Activated CD4-positive, alpha-beta T cell treated with anti-CD3 and anti-CD28 coated beads for 36 hours (primary cell): Measurements from ENCODE around the gene MRPL30. TPM values are rescaled to one million over a fixed set of nuclear protein-coding genes. Genes with fewer than 3 reads are reported as not detected.
"Not testable (repeated sequence)": the region's sequence is repeated elsewhere in the genome, so short reads cannot be mapped to it uniquely, and the experiment has no call there.

ENCODE experiments used
- ATAC-seq: fragments of 200-7000 bp; cut with Tn5 transposase; one replicate; pipeline ENCODE4 v1.10.0; 2021; ENCODE audit warnings: mild to moderate bottlenecking, moderate library complexity
- CTCF ChIA-PET: fragments of 350-600 bp; sonication (Branson Sonifier 250); formaldehyde crosslinking; loops from one replicate; lab custom pipeline; 2021; ENCODE audit warnings: antibody characterized with exemption; lab: Charles Lee
- POLR2A ChIA-PET: fragments of 350-600 bp; sonication (Branson Sonifier 250); formaldehyde crosslinking; loops from one replicate; lab custom pipeline; 2021; ENCODE audit warnings: antibody characterized with exemption, inconsistent platforms; lab: Charles Lee
- DNase-seq: peaks from one replicate; pipeline ENCODE4 v3.0.0-alpha.2; 2020
- H3K27ac Mint-ChIP-seq: one replicate; pipeline ENCODE4 v1.8.0; 2021; ENCODE audit warnings: mixed read lengths
- H3K27me3 Mint-ChIP-seq: one replicate; pipeline ENCODE4 v1.8.0; 2021; ENCODE audit warnings: mixed read lengths
- H3K36me3 Mint-ChIP-seq: one replicate; pipeline ENCODE4 v1.8.0; 2021; ENCODE audit warnings: low read depth, mixed read lengths
- H3K4me1 Mint-ChIP-seq: one replicate; pipeline ENCODE4 v1.8.0; 2021; ENCODE audit warnings: mixed read lengths
- H3K4me3 Mint-ChIP-seq: one replicate; pipeline ENCODE4 v1.8.0; 2021; ENCODE audit warnings: mild to moderate bottlenecking, moderate library complexity, mixed read lengths
- H3K9me3 Mint-ChIP-seq: one replicate; pipeline ENCODE4 v1.8.0; 2021; ENCODE audit warnings: low read depth, mixed read lengths
- intact Hi-C, 2 experiments: fragments of 100-400 bp; cut with DNase I in 1 of 2; cut with micrococcal nuclease in 1 of 2; formaldehyde crosslinking; loops; one replicate each; pipeline versions ENCODE4 v1.14.2 to v1.15.1; 2022 to 2024; cut with DNase I, micrococcal nuclease
- total RNA-seq, 2 experiments: library from RNA; stranded (reverse); gene quantifications; one replicate each; pipeline ENCODE4 v1.2.3, GENCODE V29; 2021

The MRPL30 gene
- total RNA-seq: 10 to 100 TPM; 30.8 to 31.2 TPM

GRCh38 chr2:99180755-99181623 is at the start of gene MRPL30, which contains the start of gene MITD1:
Gene MRPL30, plus strand, starts transcription at chr2:99181184. Its CDS starts 5,020 bp downstream, at chr2:99186204.
Gene MITD1, minus strand, starts transcription at chr2:99181058. Its CDS starts 77 bp downstream, at chr2:99180981.
- Mint-ChIP-seq H3K36me3 (peaks cover 21% of the 10 kb centered on the region), H3K4me3 (peak within 1 kb of the TSS; percentile 96), H3K27ac (peak within 1 kb of the TSS; percentile 99), H3K27me3 (no peaks in the 10 kb centered on the region), H3K9me3 (no peaks in the 10 kb centered on the region), H3K4me1 (peaks cover 57% of the 10 kb centered on the region)
- ATAC-seq: peak; percentile 93
- ChIA-PET CTCF (interaction anchor here (0.6 to 3.3 kb wide), 13 partner anchors 9 to 531 kb away, joined by 3 to 19 read pairs (median 4); partner anchors contain the start of genes C2orf15, EIF5B, LIPT1 and TSGA10), POLR2A (interaction anchor here (0.9 to 1.3 kb wide), 3 partner anchors 26 to 155 kb away, joined by 3 to 5 read pairs (median 4); partner anchors contain the start of genes LIPT1, TSGA10 and TXNDC9)
- intact Hi-C loops: loop anchor here (1.0 to 5.0 kb wide), 8 partner anchors 26 to 573 kb away; partner anchors contain the start of genes C2orf15 (in 2 of the 2), TXNDC9 (in 2 of the 2), COA5 (in 1 of the 2) and REV1 (in 1 of the 2)
- DNase-seq: peak; percentile 93

- peaks cover 19% of the 10 kb centered on the region for H3K36me3 Mint-ChIP-seq
- POLR2A ChIA-PET, DNase-seq, H3K27ac Mint-ChIP-seq, intact Hi-C loops, CTCF ChIA-PET, H3K4me1 Mint-ChIP-seq, H3K27me3 Mint-ChIP-seq, H3K4me3 Mint-ChIP-seq, ATAC-seq: not testable (repeated sequence)
- peaks cover 23% of the 10 kb centered on the region for H3K9me3 Mint-ChIP-seq
Measured at GRCh38 chr2:99135044-99135556, 45.9 kb upstream of the MRPL30 start.

- POLR2A ChIA-PET: interaction anchor here (0.6 kb wide), 1 partner anchor 29 kb away, joined by 6 read pairs; no protein-coding TSS in a partner anchor
- no peak overlapping the region for H3K27ac Mint-ChIP-seq
- CTCF ChIA-PET: interaction anchor here (0.9 kb wide), 1 partner anchor 299 kb away, joined by 3 read pairs; no protein-coding TSS in a partner anchor
- H3K4me3 Mint-ChIP-seq: no peak overlapping the region
- H3K36me3 Mint-ChIP-seq: peaks cover 12% of the 10 kb centered on the region
- no peaks in the 10 kb centered on the region for H3K27me3 Mint-ChIP-seq
- intact Hi-C loops: no loop called here
- ATAC-seq (no peak), DNase-seq (no peak)
- peaks cover 2% of the 10 kb centered on the region for H3K9me3 Mint-ChIP-seq
- H3K4me1 Mint-ChIP-seq: peaks cover 16% of the 10 kb centered on the region
Measured at GRCh38 chr2:99139003-99139402, 42.0 kb upstream of the MRPL30 start.

GRCh38 chr2:99140056-99140859 is 40.7 kb upstream of the MRPL30 start:
- ATAC-seq (no peak), DNase-seq (no peak)
- Mint-ChIP-seq H3K4me1 (peaks cover 16% of the 10 kb centered on the region), H3K4me3 (peak overlapping the region; percentile 94), H3K27me3 (no peaks in the 10 kb centered on the region), H3K36me3 (peaks cover 6% of the 10 kb centered on the region), H3K9me3 (no peaks in the 10 kb centered on the region), H3K27ac (peak overlapping the region; percentile 80)
- ChIA-PET CTCF (interaction anchor here (0.5 to 1.6 kb wide), 5 partner anchors 28 to 448 kb away, joined by 3 to 7 read pairs (median 4); partner anchors contain the start of genes MITD1 and TXNDC9), POLR2A (interaction anchor here (1.0 to 2.6 kb wide), 4 partner anchors 13 to 197 kb away, joined by 4 to 15 read pairs (median 6); partner anchors contain the start of genes EIF5B, LIPT1, MITD1 and MRPL30)
- intact Hi-C loops: loop anchor here in 1 of 2 experiments (5.0 kb wide), 1 partner anchor 1422 kb away; the partner anchor contains the start of gene PDCL3

- Mint-ChIP-seq H3K4me1 (peaks cover 16% of the 10 kb centered on the region), H3K27me3 (no peaks in the 10 kb centered on the region), H3K9me3 (no peaks in the 10 kb centered on the region), H3K36me3 (peaks cover 3% of the 10 kb centered on the region), H3K4me3 (peak overlapping the region; percentile 94), H3K27ac (peak overlapping the region; percentile 80)
- ATAC-seq (no peak), DNase-seq (no peak)
- intact Hi-C loops: loop anchor here (1.0 to 5.0 kb wide), 8 partner anchors 14 to 1422 kb away; partner anchors contain the start of genes LIPT1 (in 2 of the 2), TSGA10 (in 2 of the 2), TXNDC9 (in 2 of the 2) and COA5 (in 1 of the 2)
- ChIA-PET CTCF (interaction anchor here (0.5 to 1.6 kb wide), 7 partner anchors 17 to 449 kb away, joined by 3 to 7 read pairs (median 4); partner anchors contain the start of genes MITD1 and TXNDC9), POLR2A (interaction anchor here (1.0 to 2.6 kb wide), 5 partner anchors 13 to 369 kb away, joined by 3 to 15 read pairs (median 5); partner anchors contain the start of genes EIF5B, LIPT1, MITD1 and MRPL30)
Measured at GRCh38 chr2:99140860-99141109, 40.2 kb upstream of the MRPL30 start.

- H3K9me3 Mint-ChIP-seq: no peaks in the 10 kb centered on the region
- POLR2A ChIA-PET: interaction anchor here (1.0 to 2.6 kb wide), 5 partner anchors 12 to 370 kb away, joined by 3 to 15 read pairs (median 5); partner anchors contain the start of genes EIF5B, LIPT1, MITD1 and MRPL30
- intact Hi-C loops: loop anchor here (1.0 to 5.0 kb wide), 8 partner anchors 13 to 1421 kb away; partner anchors contain the start of genes LIPT1 (in 2 of the 2), TSGA10 (in 2 of the 2), TXNDC9 (in 2 of the 2) and COA5 (in 1 of the 2)
- peak within 1 kb of the TSS; percentile 94 for H3K4me3 Mint-ChIP-seq
- ATAC-seq: peak; percentile 95
- peaks cover 3% of the 10 kb centered on the region for H3K36me3 Mint-ChIP-seq
- H3K27me3 Mint-ChIP-seq: no peaks in the 10 kb centered on the region
- H3K4me1 Mint-ChIP-seq: peaks cover 16% of the 10 kb centered on the region
- DNase-seq: peak; percentile 98
- CTCF ChIA-PET: interaction anchor here (0.5 to 1.6 kb wide), 7 partner anchors 18 to 450 kb away, joined by 3 to 7 read pairs (median 4); partner anchors contain the start of genes MITD1 and TXNDC9
- H3K27ac Mint-ChIP-seq: peak within 1 kb of the TSS; percentile 86
Measured at GRCh38 chr2:99141110-99142108, 39.6 kb upstream of the MRPL30 start, which contains the start of gene C2orf15. Gene C2orf15, plus strand, starts transcription at chr2:99141707. Its CDS starts 8,852 bp downstream, at chr2:99150559.

GRCh38 chr2:99150706-99151105 is 30.3 kb upstream of the MRPL30 start:
- DNase-seq: no peak
- no peaks in the 10 kb centered on the region for H3K27me3 Mint-ChIP-seq
- H3K9me3 Mint-ChIP-seq: no peaks in the 10 kb centered on the region
- intact Hi-C loops: loop anchor here (10.0 kb wide), 3 partner anchors 334 to 1156 kb away; partner anchors contain the start of gene TMEM131 (in 1 of the 2)
- no peak overlapping the region for H3K4me3 Mint-ChIP-seq
- H3K4me1 Mint-ChIP-seq: peaks cover 12% of the 10 kb centered on the region
- ChIA-PET POLR2A (no interaction called here), CTCF (no interaction called here)
- no peak for ATAC-seq
- peak overlapping the region; percentile 4 for H3K27ac Mint-ChIP-seq
- H3K36me3 Mint-ChIP-seq: peaks cover 13% of the 10 kb centered on the region

GRCh38 chr2:99152199-99152895 is 28.6 kb upstream of the MRPL30 start:
- ChIA-PET POLR2A (no interaction called here), CTCF (interaction anchor here (0.5 to 1.1 kb wide), 2 partner anchors 166 to 988 kb away, joined by 3 read pairs; no protein-coding TSS in a partner anchor)
- Mint-ChIP-seq H3K4me3 (no peak overlapping the region), H3K27me3 (no peaks in the 10 kb centered on the region), H3K4me1 (peaks cover 27% of the 10 kb centered on the region), H3K9me3 (no peaks in the 10 kb centered on the region), H3K36me3 (peaks cover 17% of the 10 kb centered on the region), H3K27ac (no peak overlapping the region)
- ATAC-seq (no peak), DNase-seq (no peak)
- intact Hi-C loops: loop anchor here (10.0 kb wide), 3 partner anchors 332 to 1158 kb away; partner anchors contain the start of gene TMEM131 (in 1 of the 2)
